IMR-90 (cell line): ENCODE data around the gene ENHO. TPM values are rescaled to one million over a fixed set of nuclear protein-coding genes. Genes with fewer than 3 reads are reported as not detected.

Experiments
- ATAC-seq: fragments of 200-7000 bp; cut with Tn5 transposase; 2 replicates; pipeline ENCODE4 v1.9.1; 2020; ENCODE audit warnings: low read depth, mild to moderate bottlenecking, moderate library complexity
- BruUV-seq: library from RNA; stranded (reverse); fragments of 400-500 nt; replicated peaks from 2 replicates; lab custom pipeline; 2021; lab: Mats Ljungman, UMichigan
- CTCF ChIA-PET: fragments of 300-600 bp; formaldehyde crosslinking; extraction: SDS; loops from one replicate; lab custom pipeline; 2021; ENCODE audit warnings: antibody characterized with exemption; lab: Yijun Ruan, JAX
- POLR2A ChIA-PET: fragments of 300-600 bp; sonication (Branson Sonifier 250); formaldehyde crosslinking; loops from one replicate; lab custom pipeline; 2022; ENCODE audit warnings: antibody characterized with exemption; ENCODE audit not compliant: unreplicated experiment; lab: Charles Lee
- DNase-seq: peaks from one replicate; pipeline ENCODE4 v3.0.0; 2013
- H2AFZ ChIP-seq: replicated peaks from 2 replicates; pipeline ENCODE3; 2013; ENCODE audit warnings: low read length, mild to moderate bottlenecking; ENCODE audit not compliant: poor library complexity
- H2AK5ac ChIP-seq: 2 replicates; pipeline ENCODE4 v1.6.1; 2013; ENCODE audit warnings: low read depth, low read length, inconsistent platforms
- H2AK9ac ChIP-seq: replicated peaks from 2 replicates; pipeline ENCODE3; 2013; ENCODE audit warnings: mild to moderate bottlenecking, low read depth, low read length, moderate library complexity; ENCODE audit not compliant: poor library complexity
- H2BK120ac ChIP-seq: 2 replicates; pipeline ENCODE4 v1.6.1; 2013; ENCODE audit warnings: low read depth, low read length, inconsistent platforms
- H2BK15ac ChIP-seq: 3 replicates; pipeline ENCODE4 v1.6.1; 2013; ENCODE audit warnings: low read depth, low read length, inconsistent platforms
- H2BK20ac ChIP-seq: 2 replicates; pipeline ENCODE4 v1.6.1; 2013; ENCODE audit warnings: low read depth, mild to moderate bottlenecking, inconsistent platforms, low read length, moderate library complexity
- H2BK5ac ChIP-seq: 2 replicates; pipeline ENCODE4 v1.6.1; 2013; ENCODE audit warnings: mild to moderate bottlenecking, low read depth, low read length, inconsistent platforms; ENCODE audit not compliant: poor library complexity, severe bottlenecking
- H3K14ac ChIP-seq: replicated peaks from 2 replicates; pipeline ENCODE4 v1.6.1; 2013; ENCODE audit warnings: low read depth, low read length, inconsistent platforms
- H3K18ac ChIP-seq: 2 replicates; pipeline ENCODE4 v1.6.1; 2013; ENCODE audit warnings: low read depth, low read length, control low read depth
- H3K23ac ChIP-seq: 2 replicates; pipeline ENCODE4 v1.6.1; 2013; ENCODE audit warnings: low read depth, low read length, inconsistent platforms
- H3K27ac ChIP-seq: 2 replicates; pipeline ENCODE4 v1.5.1; 2013; ENCODE audit warnings: mild to moderate bottlenecking, control low read depth, low read length; ENCODE audit not compliant: insufficient read depth
- H3K27me3 ChIP-seq: 2 replicates; pipeline ENCODE4 v1.6.1; 2013; ENCODE audit warnings: low read length; ENCODE audit not compliant: control insufficient read depth, insufficient read depth
- H3K36me3 ChIP-seq: 2 replicates; pipeline ENCODE4 v1.6.1; 2013; ENCODE audit warnings: low read length, mixed read lengths; ENCODE audit not compliant: control insufficient read depth, insufficient read depth
- H3K4ac ChIP-seq: 2 replicates; pipeline ENCODE4 v1.6.1; 2013; ENCODE audit warnings: low read depth, low read length, inconsistent platforms
- H3K4me1 ChIP-seq: 2 replicates; pipeline ENCODE4 v1.6.1; 2013; ENCODE audit warnings: low read length, mixed read lengths; ENCODE audit not compliant: control insufficient read depth, insufficient read depth
- H3K4me2 ChIP-seq: 2 replicates; pipeline ENCODE4 v1.6.1; 2013; ENCODE audit warnings: low read depth, mild to moderate bottlenecking, control low read depth, low read length, moderate library complexity
- H3K4me3 ChIP-seq: 2 replicates; pipeline ENCODE4 v1.5.1; 2013; ENCODE audit warnings: low read depth, mild to moderate bottlenecking, control low read depth, low read length, moderate library complexity; ENCODE audit not compliant: insufficient read depth
- H3K56ac ChIP-seq: 2 replicates; pipeline ENCODE4 v1.6.1; 2013; ENCODE audit warnings: low read length, inconsistent platforms; ENCODE audit not compliant: insufficient read depth; ENCODE audit errors: extremely low read depth
- H3K79me1 ChIP-seq, 2 experiments: 2 replicates each; pipeline ENCODE4 v1.6.1; 2013; ENCODE audit warnings: low read length in 2 of 2, inconsistent platforms in 1 of 2, low read depth in 1 of 2
- H3K9ac ChIP-seq: 2 replicates; pipeline ENCODE4 v1.6.1; 2013; ENCODE audit warnings: low read depth, low read length, control low read depth
- H3K9me1 ChIP-seq: 2 replicates; pipeline ENCODE4 v1.6.1; 2013; ENCODE audit warnings: low read length, inconsistent platforms; ENCODE audit not compliant: insufficient read depth
- H3K9me3 ChIP-seq: 2 replicates; pipeline ENCODE4 v1.6.1; 2013; ENCODE audit warnings: low read length; ENCODE audit not compliant: control insufficient read depth, insufficient read depth
- H4K20me1 ChIP-seq: 2 replicates; pipeline ENCODE4 v1.6.1; 2013; ENCODE audit warnings: low read length, inconsistent platforms; ENCODE audit not compliant: insufficient read depth
- H4K5ac ChIP-seq: 2 replicates; pipeline ENCODE4 v1.6.1; 2013; ENCODE audit warnings: mild to moderate bottlenecking, low read depth, low read length, control low read depth
- H4K8ac ChIP-seq, 2 experiments: 2 replicates each; pipeline ENCODE4 v1.6.1; 2013; ENCODE audit warnings: low read depth in 2 of 2, low read length in 2 of 2, control low read depth in 1 of 2, inconsistent platforms in 1 of 2
- H4K91ac ChIP-seq: 2 replicates; pipeline ENCODE4 v1.6.1; 2013; ENCODE audit warnings: low read depth, low read length, inconsistent platforms; ENCODE audit not compliant: insufficient read depth
- BHLHE40 ChIP-seq: fragments of 150-350 bp; IDR thresholded peaks from 2 replicates; pipeline ENCODE4 v1.6.1; 2016; ENCODE audit warnings: mild to moderate bottlenecking, low read depth, low read length
- CEBPB ChIP-seq: IDR thresholded peaks from 2 replicates; pipeline ENCODE4 v1.6.1; 2012; ENCODE audit warnings: low read depth, low read length, improper control_type of control experiment
- CHD1 ChIP-seq: IDR thresholded peaks from 2 replicates; pipeline ENCODE4 v1.6.1; 2012; ENCODE audit warnings: low read depth, low read length, improper control_type of control experiment
- CTCF ChIP-seq: conservative IDR thresholded peaks from 2 replicates; pipeline ENCODE4 v1.5.1; 2012; ENCODE audit warnings: mild to moderate bottlenecking, low read depth, low read length, improper control_type of control experiment
- ELK1 ChIP-seq: fragments of 150-350 bp; IDR thresholded peaks from 2 replicates; pipeline ENCODE4 v1.6.1; 2016; ENCODE audit warnings: low read depth, mild to moderate bottlenecking, low read length, moderate library complexity, borderline replicate concordance
- FOS ChIP-seq: fragments of 150-350 bp; IDR thresholded peaks from 2 replicates; pipeline ENCODE4 v1.6.1; 2016; ENCODE audit warnings: low read depth, low read length
- MAFK ChIP-seq: IDR thresholded peaks from 2 replicates; pipeline ENCODE4 v1.6.1; 2012; ENCODE audit warnings: low read depth, low read length, improper control_type of control experiment
- MAZ ChIP-seq: IDR thresholded peaks from 2 replicates; pipeline ENCODE4 v1.6.1; 2012; ENCODE audit warnings: low read depth, mild to moderate bottlenecking, low read length, improper control_type of control experiment, moderate library complexity, borderline replicate concordance
- MXI1 ChIP-seq: IDR thresholded peaks from 2 replicates; pipeline ENCODE4 v1.6.1; 2012; ENCODE audit warnings: low read depth, mild to moderate bottlenecking, low read length, moderate library complexity, borderline replicate concordance
- NFE2L2 ChIP-seq: fragments of 150-350 bp; IDR thresholded peaks from 2 replicates; pipeline ENCODE4 v1.6.1; 2016; ENCODE audit warnings: low read depth, mild to moderate bottlenecking, low read length
- POLR2A ChIP-seq: IDR thresholded peaks from 2 replicates; pipeline ENCODE4 v1.6.1; 2012; ENCODE audit warnings: mild to moderate bottlenecking, low read depth, low read length
- RAD21 ChIP-seq: IDR thresholded peaks from 2 replicates; pipeline ENCODE4 v1.6.1; 2012; ENCODE audit warnings: low read length, improper control_type of control experiment
- RCOR1 ChIP-seq: IDR thresholded peaks from 2 replicates; pipeline ENCODE4 v1.6.1; 2012; ENCODE audit warnings: mild to moderate bottlenecking, low read length, improper control_type of control experiment; ENCODE audit not compliant: insufficient replicate concordance
- RFX5 ChIP-seq: IDR thresholded peaks from 2 replicates; pipeline ENCODE4 v1.8.0; 2012; ENCODE audit warnings: low read depth, mild to moderate bottlenecking, low read length, moderate library complexity
- SMC3 ChIP-seq: fragments of 150-350 bp; IDR thresholded peaks from 2 replicates; pipeline ENCODE4 v1.6.1; 2016; ENCODE audit warnings: low read depth, mild to moderate bottlenecking, antibody characterized with exemption, low read length, moderate library complexity
- USF2 ChIP-seq: fragments of 150-350 bp; IDR thresholded peaks from 2 replicates; pipeline ENCODE4 v1.6.1; 2017; ENCODE audit warnings: mild to moderate bottlenecking, antibody characterized with exemption, low read length, low read depth
- WGBS, 2 experiments: methylation state at CpG; one replicate each; pipeline versions ENCODE4 v1.1.5 to v1.1.7; 2013; ENCODE audit warnings: missing lambda C conversion rate in 2 of 2; ENCODE audit not compliant: insufficient read length in 1 of 2; ENCODE audit errors: extremely low coverage in 2 of 2; 5-methylcytosine and 5-hydroxymethylcytosine counted together
- dilution Hi-C: fragments of 300-500 bp; cut with HindIII; formaldehyde crosslinking; loops from one replicate; pipeline ENCODE4 v1.14.3; 2018; ENCODE audit warnings: low sequenced_read_pairs; ENCODE audit not compliant: unreplicated experiment
- in situ Hi-C: fragments of 300-500 bp; cut with MboI; formaldehyde crosslinking; loops from 3 replicates; pipeline ENCODE4 v1.14.3; 2019; ENCODE audit warnings: low sequenced_read_pairs, inconsistent platforms, mixed read lengths
- intact Hi-C: fragments of 100-400 bp; cut with micrococcal nuclease; formaldehyde crosslinking; loops from 2 replicates; pipeline ENCODE4 v1.10.0; 2022
- polyA plus RNA-seq, 3 experiments: library from polyadenylated mRNA; depleted of rRNA; stranded (reverse); fragments of >200 nt; gene quantifications; 2 replicates each; pipeline ENCODE4 v1.2.3, GENCODE V29; 2012; ENCODE audit warnings: low replicate concordance in 1 of 3
- total RNA-seq: library from RNA; depleted of rRNA; stranded (reverse); fragments of >200 nt; gene quantifications from 2 replicates; pipeline ENCODE4 v1.2.3, GENCODE V29; 2012

The ENHO gene
- total and polyA plus RNA-seq, 2 of the 4 experiments (the other 2 are of a cell fraction) = not detected

GRCh38 chr9:34524349-34524748 is 1.6 kb upstream of the ENHO start:
- H3K18ac ChIP-seq = no peak overlapping the region
- no peaks in the 10 kb centered on the region for H3K9me3 ChIP-seq
- POLR2A ChIA-PET = no interaction called here
- dilution Hi-C loops (no loop called here), in situ Hi-C loops (no loop called here), intact Hi-C loops (no loop called here)
- H4K5ac ChIP-seq = no peak overlapping the region
- no peaks in the 10 kb centered on the region for H3K79me1 ChIP-seq
- no peak overlapping the region for H2AK5ac ChIP-seq
- H3K4me2 ChIP-seq = no peak overlapping the region
- no peak overlapping the region for H3K23ac ChIP-seq
- no peak overlapping the region for H3K27ac ChIP-seq
- H3K9ac ChIP-seq = no peak overlapping the region
- H3K4me1 ChIP-seq = no peaks in the 10 kb centered on the region
- no peak overlapping the region for H2AK9ac ChIP-seq
- no peak overlapping the region for H3K14ac ChIP-seq
- ATAC-seq (no peak), DNase-seq (no peak)
- H3K9me1 ChIP-seq = no peaks in the 10 kb centered on the region
- no peak overlapping the region for H3K4ac ChIP-seq
- WGBS, 2 experiments = 76% methylated on average over 3 of the region's 3 CpGs; no CpG with 5 or more reads in 1 of the 2 experiments
- no peaks in the 10 kb centered on the region for H3K36me3 ChIP-seq
- H3K27me3 ChIP-seq = peaks cover 40% of the 10 kb centered on the region
- H4K91ac ChIP-seq = no peak overlapping the region
- CTCF ChIA-PET = no interaction called here
- H2BK5ac ChIP-seq = no peak overlapping the region
- H2BK120ac ChIP-seq = no peak overlapping the region
- no peak overlapping the region for H2BK20ac ChIP-seq
- H3K56ac ChIP-seq = no peak overlapping the region
- H4K8ac ChIP-seq = no peak overlapping the region
- no TSS peak for BruUV-seq
- no peak overlapping the region for H2BK15ac ChIP-seq
- no peak for TF ChIP-seq CHD1
- TF ChIP-seq USF2 = no peak
- no peak for TF ChIP-seq RAD21
- TF ChIP-seq SMC3 = no peak
- no peak for TF ChIP-seq CTCF
- no peak for TF ChIP-seq ELK1
- no peak for TF ChIP-seq MAFK
- TF ChIP-seq POLR2A = no peak
- no peak for TF ChIP-seq RCOR1
- TF ChIP-seq FOS = no peak
- no peak for TF ChIP-seq RFX5
- no peak for TF ChIP-seq MAZ
- no peak for TF ChIP-seq NFE2L2
- no peak for TF ChIP-seq MXI1
- TF ChIP-seq BHLHE40 = no peak
- no peak for TF ChIP-seq CEBPB
- H3K4me3 ChIP-seq = no peak overlapping the region
- peaks cover 5% of the 10 kb centered on the region for H4K20me1 ChIP-seq
- no peak overlapping the region for H2AFZ ChIP-seq
